DOHH2 (cell line): Measurements from ENCODE around the gene VILL.

ENCODE experiments used
- CTCF ChIP-seq: fragments of 200-600 bp; sonication (generic); IDR thresholded peaks from one replicate; pipeline ENCODE4 v1.5.1; 2014; ENCODE audit warnings: antibody characterized with exemption, mild to moderate bottlenecking, low read depth, low read length; ENCODE audit not compliant: poor library complexity, severe bottlenecking
- EZH2phosphoT487 ChIP-seq: fragments of 200-600 bp; sonication (generic); IDR thresholded peaks from 2 replicates; pipeline ENCODE4 v1.6.1; 2017; ENCODE audit warnings: borderline replicate concordance, mild to moderate bottlenecking, antibody characterized with exemption, low read length, moderate library complexity, mixed read lengths

GRCh38 chr3:37967260-37967881, 23.2 kb upstream of the VILL start:
- peak; percentile 90 for TF ChIP-seq CTCF
- TF ChIP-seq EZH2phosphoT487 = no peak
